Sigmoid colon (tissue), 3 donors: Measurements from ENCODE around the gene EP400.

Experiments used
- POLR2A ChIP-seq, 2 donors: fragments of 450-650 bp; IDR thresholded peaks; one replicate each; pipeline ENCODE4 v1.6.1; 2016; ENCODE audit warnings: antibody characterized with exemption in 2 of 2, mild to moderate bottlenecking in 2 of 2, moderate library complexity in 2 of 2
- TF ChIP-seq, protein P1 (sequence below), 4 experiments: fragments of 450-650 bp in 3 of 4; fragments of 200-600 bp in 1 of 4; IDR thresholded peaks; one replicate each; pipeline ENCODE4 v1.5.1; 2016 to 2019; ENCODE audit warnings: antibody characterized with exemption in 4 of 4, mild to moderate bottlenecking in 3 of 4, moderate library complexity in 2 of 4

DNA sequence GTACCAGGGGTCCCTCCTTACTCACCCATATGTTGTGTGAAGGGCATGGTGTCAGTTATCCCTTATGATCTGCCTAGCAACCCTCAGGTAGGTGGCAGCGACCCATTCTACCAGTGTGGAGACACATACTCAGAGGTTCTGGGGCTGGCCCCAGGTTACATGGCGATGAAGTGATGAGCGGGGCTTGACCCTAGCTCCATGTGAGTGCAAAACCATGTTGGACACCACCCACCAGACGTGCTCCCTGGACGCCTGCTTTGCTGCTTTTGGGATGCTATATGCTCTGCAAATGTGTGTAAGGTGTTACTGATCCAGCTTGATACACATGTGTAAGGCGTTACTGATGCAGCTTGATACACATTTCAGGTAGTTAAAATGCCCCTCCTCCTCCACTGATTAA, 33.3 kb downstream of the EP400 start:
- TF ChIP-seq POLR2A (IDR thresholded peaks at IDR 0.05): no peak
- TF ChIP-seq, protein P1, sequence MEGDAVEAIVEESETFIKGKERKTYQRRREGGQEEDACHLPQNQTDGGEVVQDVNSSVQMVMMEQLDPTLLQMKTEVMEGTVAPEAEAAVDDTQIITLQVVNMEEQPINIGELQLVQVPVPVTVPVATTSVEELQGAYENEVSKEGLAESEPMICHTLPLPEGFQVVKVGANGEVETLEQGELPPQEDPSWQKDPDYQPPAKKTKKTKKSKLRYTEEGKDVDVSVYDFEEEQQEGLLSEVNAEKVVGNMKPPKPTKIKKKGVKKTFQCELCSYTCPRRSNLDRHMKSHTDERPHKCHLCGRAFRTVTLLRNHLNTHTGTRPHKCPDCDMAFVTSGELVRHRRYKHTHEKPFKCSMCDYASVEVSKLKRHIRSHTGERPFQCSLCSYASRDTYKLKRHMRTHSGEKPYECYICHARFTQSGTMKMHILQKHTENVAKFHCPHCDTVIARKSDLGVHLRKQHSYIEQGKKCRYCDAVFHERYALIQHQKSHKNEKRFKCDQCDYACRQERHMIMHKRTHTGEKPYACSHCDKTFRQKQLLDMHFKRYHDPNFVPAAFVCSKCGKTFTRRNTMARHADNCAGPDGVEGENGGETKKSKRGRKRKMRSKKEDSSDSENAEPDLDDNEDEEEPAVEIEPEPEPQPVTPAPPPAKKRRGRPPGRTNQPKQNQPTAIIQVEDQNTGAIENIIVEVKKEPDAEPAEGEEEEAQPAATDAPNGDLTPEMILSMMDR (IDR thresholded peaks at IDR 0.05): no peak
